Left renal pelvis (tissue), 4 donors: ENCODE results near the gene GPR158. TPM values are rescaled to one million over a fixed set of nuclear protein-coding genes. Genes with fewer than 3 reads are reported as not detected.

Source experiments
- DNase-seq, 4 donors: peaks; one replicate each; pipeline ENCODE4 v3.0.0-alpha.2; 2013; ENCODE audit warnings: low read depth in 4 of 4, low spot score in 3 of 4
- polyA plus RNA-seq, 4 donors: library from polyadenylated mRNA; unstranded; fragments of 120-200 nt; gene quantifications; one replicate each; pipeline ENCODE4 v1.2.1, GENCODE V29; 2013; ENCODE audit not compliant: insufficient read length in 4 of 4

The GPR158 gene
- polyA plus RNA-seq, 4 donors = 0.26 to 0.49 (median 0.35) TPM

DNA sequence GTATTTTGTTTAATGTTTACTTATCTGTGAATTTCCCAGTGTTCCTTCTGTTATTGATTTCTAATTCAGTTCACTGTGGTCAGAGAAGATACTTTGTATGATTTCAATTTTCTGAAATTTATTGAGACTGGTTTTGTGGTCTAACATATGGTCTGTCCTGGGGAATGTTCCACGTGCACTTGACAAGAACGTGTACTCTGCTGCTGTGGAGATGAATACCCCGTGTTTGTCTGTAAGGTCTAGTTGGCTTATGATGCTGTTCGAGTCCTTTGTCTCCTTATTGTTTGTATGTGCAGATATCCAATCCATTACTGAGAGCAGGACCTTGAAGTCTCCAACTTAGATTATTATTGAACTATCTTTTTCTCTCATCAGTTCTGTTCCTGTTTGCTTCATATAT, 387.7 kb downstream of the GPR158 start:
- no peak for DNase-seq

DNA sequence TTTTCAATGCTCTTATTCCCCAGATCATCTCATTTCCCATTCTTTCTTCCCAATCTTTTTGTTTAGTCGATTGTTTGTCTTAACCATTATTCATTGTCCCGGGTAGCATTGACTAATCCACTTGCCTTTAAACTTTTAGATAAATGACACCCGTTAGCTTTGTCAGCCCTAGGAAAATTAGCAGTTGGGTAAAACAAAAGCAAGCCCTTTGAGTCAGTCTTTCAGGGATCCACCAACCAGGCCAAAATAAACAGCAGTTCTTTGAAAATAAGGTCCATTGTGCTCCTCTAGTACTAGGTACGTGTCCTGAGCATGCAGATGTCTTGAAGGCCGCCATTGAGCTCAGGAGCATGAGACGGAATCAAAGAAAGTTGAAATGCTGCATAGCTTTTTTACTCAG, 389.6 kb downstream of the GPR158 start:
- no peak for DNase-seq

DNA sequence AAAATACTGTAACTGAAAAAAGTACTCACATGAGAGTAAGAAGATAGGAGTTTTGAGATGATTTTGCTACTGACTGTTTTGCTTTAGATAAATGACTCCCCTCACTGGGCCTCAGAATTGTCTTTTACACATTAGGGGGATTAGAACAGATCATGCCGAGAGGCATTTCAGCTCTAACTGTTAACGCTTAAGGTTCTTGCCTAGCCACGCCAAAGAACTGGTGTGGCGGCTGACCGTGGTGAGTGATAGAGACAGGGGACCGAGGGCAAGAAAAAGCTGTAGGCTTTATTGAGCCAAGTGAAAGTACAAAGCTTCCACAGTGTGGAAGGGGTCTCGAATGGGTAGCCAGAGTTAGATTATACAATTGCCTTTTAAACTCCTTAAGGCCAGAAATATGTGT, 390.8 kb downstream of the GPR158 start:
- DNase-seq = no peak

DNA sequence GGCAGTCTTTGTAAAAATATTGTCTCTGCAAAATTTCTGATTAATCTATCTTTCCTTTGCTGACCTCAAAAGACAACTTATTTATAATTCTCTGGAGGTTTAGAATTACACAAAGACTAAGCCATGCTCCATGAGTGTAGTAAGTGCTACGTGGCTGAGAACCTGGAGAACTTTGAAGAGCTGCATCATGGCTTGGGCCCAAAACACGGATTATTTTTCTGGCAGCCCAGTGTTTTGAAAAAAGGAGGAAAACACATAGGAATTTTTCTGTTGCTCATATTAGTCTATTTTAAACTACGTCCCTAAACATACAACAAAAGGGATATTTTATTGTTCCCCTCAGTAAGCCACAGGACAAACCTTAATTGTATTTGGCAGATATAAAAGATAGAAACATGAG, 398.5 kb downstream of the GPR158 start:
- no peak for DNase-seq

DNA sequence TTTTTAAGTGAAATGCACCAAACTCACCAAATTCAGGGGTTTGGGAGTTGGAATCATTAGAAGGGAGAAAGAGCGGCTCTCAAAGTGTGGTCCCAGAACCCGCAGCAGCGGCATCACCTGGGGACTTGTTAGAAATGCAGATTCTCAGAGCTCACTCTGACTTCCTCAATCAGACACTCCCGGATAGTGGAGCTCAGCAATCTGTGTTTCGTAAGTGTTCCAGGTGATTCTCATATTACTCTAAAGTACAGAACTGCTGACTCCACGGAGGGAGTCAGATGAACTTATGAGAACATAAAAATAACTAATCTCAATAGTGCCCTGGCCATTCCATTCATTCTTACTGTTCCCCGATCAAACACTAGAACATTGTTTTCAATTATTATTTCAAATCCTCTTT, 400.5 kb downstream of the GPR158 start:
- DNase-seq = no peak

DNA sequence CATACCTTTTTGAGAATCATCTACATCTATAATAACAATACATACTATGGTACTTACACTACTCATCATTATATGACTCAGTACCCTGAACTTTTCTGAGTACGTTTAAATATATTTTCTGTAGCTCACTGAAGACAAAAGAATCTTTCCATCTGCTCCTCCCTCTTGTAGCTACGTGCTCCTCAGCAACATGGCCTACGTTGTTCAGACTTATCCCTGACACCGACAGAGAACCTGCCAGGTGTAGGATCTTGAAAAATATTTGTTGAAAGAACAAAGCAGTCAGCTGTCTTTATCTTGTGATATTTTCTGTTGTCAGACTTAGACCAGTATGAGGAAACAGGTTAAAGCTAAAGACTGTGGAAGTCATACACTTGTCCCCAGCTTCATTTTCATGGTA, 403.3 kb downstream of the GPR158 start:
- DNase-seq = no peak

DNA sequence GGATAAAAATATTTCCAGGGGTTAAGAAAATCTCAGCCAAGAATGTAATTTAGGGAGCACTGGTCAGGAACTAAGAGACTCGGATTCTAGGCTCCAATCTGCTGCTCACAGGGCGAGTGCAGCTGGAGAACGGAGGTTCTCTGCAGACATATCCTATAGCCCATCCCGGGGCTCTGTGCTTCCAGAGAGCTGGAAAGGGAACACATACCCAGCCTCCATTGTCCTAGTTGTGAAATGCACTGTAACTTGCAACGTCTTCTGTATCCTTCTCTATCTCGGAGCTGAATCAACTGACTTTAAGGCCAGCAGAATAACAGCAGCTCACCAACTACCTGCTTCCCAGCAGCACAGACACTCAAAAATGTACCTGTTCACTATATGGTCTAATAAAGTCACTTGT, 408.2 kb downstream of the GPR158 start:
- DNase-seq = no peak

DNA sequence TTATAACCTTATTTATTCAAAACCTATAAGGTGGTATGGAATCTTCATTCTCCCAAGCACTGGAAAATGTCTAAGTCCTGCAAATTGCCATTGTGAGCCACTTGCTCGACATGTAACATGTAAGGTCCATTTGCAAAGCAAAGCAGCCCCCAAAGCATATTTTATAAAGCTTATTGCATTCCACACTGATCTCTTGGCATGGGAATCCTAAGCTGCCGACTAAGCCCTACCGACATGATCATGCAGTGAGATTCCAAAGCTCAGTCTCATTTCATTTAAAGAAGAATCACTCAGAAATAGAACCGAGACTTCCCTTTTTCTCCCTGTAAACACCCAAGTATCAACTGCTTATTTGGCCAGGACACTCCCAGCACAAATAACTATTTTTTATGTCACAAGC, 425.9 kb downstream of the GPR158 start:
- DNase-seq = no peak

DNA sequence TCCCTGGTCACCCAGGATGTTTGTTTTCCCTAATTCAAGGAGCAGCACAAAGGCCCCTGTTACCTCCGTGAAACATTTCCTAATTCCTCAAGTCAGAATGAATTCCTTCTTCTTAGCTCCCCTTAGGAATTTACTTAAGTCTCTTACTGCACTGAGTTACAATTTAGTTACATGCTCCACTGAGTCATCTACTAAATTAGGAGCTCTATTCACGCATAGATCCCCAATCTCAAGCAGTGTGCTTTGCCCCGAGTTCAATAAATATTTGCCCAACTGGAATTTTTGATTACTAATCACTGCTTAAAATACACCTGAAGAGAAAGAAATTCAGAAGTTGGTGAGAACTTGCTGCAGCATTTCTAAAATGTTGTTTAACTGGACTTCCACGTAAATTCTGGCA, 429.8 kb downstream of the GPR158 start:
- DNase-seq = no peak

DNA sequence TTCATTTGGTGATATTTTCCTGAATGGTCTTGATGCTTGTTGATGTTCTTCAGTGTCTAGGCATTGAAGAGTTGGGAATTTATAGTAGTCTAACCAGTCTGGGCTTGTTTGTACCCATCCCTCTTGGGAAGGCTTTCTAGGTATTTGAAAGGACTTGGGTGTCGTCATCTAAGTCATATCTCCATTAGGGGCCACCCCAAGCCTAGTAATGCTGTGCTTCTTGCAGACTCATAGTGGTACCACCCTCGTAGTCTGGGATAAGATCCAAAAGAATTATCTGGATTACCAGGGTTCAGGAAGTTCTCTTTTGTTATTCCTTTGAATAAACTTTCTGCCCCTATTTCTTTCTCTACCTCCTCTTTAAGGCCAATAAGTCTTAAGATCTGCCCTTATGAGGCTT, 439.9 kb downstream of the GPR158 start:
- no peak for DNase-seq

DNA sequence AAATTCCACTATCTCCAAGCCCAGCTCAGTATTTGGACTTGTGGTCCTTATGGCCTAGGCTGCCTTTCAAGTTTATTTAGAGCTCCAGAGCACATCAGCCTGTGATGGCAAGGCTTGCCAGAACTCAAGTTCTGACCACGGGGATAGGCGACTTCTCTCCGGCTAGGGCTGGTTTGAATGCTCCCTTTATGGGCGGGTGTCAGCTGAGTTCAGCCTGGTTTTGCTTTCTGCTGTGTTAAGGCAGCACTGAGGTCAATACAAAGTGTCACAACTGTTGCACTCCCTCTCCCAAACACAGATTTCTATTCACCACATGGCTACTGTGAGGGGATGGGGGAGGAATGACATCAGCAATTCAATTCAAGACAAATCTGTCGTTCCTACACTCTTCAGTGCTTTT, 441.1 kb downstream of the GPR158 start:
- DNase-seq = no peak

DNA sequence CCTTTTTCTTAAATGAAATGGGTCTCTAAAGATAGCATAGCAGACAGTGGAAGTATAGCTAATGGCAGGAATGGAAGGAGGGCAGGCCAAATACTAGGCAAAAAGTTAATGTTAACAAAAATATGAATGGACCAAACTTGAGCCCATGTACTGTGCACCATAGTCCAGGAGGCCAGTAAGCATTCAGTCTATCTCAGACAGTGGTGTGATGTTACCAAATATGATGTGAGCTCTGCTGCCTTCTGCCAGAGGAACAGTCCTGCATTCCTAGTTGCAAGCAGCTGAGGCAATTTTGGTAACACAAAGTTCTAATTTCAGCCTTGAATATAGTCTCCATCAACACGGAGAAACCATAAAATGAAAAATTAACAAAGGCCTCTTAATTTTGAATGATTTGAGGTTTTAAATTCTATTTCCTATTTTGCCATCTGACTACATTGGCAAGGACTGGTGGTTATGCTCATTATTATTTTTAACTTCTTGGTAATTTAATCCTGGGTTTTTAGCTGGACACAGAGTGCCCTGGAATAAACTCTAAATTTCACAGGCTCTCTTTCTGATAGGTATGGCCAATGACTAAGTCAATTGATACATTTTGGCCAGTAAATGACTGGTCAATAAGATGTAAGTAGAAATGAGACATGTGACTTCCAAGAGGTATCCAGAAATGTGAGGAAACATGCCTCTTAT, 442.2 kb downstream of the GPR158 start:
- DNase-seq = no peak

DNA sequence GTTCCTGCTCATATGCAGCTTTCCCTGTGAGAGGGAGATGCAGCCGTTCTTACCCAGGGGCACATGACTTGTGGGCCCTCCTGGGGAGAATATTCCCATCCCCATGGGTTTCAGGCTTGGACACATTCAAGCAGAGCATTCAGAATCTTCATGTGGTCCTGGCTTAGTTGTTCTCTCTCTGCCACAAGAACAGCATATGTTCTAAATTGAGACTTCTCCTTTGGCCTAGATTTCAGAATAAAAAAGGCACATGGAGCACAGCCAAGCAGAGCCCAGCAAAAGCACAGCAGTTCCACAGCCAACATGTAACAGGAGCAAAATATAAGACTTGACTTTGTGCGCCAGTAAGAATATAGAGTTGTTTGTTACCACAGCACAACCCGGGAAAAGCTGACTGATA, 452.8 kb downstream of the GPR158 start:
- no peak for DNase-seq

DNA sequence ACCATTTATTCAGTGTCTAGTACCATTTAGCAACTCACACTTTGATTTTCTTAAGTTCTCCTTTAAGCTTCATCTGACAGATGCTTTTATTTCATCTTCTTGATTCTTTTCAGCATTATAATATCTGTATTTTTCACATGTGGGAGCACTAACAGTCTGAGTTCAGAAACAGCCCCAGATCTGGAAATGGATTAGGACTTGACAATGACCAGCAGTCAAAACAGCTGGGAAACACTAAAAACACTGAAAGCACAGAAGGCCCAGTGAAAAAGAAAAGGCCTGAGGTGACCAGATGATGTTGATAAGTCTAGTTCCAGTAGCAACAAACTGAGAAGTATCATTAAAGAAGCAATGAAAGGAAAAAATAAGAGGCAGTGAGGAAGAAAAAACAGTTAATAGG, 454.5 kb downstream of the GPR158 start:
- no peak for DNase-seq

DNA sequence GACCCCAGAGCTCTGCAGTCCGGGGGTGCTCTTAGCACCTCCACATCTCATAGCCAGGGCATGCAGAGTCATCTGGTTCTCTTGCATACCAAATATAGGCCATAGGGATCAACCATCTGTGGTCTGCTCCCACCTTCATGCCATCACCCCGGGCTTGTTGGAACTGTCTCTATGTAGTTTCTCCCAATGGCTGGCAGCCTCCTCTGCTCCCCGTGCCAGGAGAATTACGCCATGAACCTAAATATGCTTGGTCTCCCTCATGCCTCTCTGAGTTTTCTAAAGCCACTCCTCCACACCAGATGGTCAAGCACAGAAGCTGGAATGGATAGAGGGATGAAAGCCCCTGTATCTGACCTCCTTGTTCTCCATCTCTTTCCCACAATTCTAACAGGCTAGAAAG, 456.7 kb downstream of the GPR158 start:
- DNase-seq = no peak

DNA sequence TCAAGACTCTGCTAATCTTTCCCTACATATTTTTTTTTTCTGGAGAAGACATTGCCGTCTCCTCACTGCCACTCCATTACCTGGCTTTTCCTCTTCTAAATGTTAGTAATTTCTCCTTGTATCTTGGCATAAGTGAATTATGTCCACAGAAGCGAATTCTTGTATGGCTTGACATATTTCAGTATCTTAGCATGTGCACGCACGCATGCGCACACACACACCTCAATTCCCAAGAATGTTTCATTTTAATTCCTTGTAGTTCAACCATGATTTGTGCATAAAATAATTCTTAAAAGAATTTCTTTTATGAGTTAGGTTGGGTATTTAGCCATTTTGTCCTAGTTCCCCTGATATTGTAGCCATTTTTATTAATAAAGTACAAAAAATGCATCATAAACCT, 458.0 kb downstream of the GPR158 start:
- no peak for DNase-seq

DNA sequence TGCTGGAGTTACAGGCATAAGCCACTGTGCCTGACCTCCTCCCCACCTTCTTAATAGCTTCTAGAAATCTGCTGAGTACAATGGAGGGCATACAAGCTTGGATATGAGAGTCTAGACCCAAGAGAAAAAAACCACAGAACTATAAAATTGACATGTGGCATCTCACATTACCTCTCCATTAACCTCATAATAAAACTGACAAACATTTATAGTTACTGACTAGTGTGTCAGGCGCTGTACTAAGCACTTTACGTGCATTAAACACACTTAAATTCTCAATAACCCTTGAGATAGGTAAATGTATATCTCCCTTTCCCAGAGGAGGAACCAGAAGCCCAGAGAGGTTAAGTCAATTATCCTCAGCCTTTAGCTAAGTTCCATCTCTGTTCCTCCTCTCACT, 458.7 kb downstream of the GPR158 start:
- no peak for DNase-seq

DNA sequence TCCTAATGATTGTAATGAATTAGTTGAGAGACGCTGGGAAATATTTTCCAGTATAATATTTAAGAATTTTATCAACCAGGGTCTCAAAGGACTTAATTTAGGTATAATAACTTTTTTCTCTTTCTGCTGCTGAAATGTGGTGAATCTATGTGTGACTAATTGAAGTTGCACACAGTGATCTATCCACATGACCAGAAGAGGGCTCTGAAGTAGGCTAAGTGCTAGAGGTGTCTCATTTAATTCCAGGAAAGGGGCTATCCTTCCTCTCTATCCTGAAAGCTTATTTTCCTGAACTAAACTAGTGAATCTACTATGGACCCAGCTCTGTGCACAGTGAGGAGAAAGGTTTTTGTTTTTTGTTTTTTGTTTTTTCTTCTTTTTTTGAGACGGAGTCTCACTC, 464.8 kb downstream of the GPR158 start:
- no peak for DNase-seq

DNA sequence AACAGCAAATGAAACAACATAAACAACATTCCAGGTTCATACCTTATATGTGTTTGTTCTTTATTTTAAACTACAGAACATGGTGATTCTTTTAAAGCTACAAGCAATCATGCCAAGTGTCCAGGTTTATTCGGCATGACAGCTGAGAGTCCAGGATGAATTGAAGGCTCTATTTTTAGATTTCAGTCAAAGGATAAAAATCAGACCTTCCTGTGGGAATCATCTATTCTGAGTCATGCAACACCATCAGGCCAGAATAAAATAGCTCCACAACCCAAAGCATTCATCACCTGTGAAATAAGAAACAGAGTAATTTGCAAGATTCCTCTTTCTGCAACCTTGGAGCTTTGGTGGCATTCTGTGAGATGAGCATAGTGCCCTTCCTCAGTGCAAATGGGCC, 466.8 kb downstream of the GPR158 start:
- DNase-seq = no peak

DNA sequence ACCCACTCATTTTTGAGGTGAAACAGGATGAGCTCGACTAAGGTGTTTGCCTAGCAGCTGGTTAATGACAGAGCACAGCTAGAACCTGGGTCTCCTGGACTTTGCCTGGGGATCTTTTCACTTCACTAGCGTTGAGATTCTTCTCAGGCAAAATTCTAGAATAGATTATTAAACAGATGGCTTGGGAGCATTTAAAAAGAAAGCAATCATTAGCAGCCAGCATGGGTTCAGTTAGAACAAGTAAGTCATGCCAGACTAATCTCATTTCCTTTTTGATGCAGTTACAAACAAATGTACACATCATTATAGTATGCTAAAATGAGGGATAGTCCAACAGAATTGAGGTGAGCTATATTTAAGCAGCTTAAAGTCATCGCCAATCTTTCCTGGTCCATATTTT, 467.9 kb downstream of the GPR158 start:
- no peak for DNase-seq

DNA sequence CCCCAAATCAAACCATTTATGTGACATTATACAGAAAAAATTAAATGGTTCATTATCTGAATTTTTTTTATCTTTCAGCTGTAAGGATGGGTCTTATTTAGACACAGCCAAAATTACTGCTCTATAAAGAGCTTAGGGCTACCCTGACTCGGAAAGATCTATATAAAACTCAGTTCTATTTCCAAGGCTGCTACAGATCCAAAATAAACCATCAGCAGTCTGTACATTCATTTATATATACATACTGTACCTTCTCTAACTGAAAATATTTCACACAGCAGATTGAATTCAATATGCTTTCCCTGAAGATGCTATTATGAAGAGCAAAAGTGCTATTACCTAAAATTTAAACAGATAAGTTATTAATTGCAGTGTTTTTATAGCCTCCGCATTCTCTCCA, 471.6 kb downstream of the GPR158 start:
- no peak for DNase-seq

DNA sequence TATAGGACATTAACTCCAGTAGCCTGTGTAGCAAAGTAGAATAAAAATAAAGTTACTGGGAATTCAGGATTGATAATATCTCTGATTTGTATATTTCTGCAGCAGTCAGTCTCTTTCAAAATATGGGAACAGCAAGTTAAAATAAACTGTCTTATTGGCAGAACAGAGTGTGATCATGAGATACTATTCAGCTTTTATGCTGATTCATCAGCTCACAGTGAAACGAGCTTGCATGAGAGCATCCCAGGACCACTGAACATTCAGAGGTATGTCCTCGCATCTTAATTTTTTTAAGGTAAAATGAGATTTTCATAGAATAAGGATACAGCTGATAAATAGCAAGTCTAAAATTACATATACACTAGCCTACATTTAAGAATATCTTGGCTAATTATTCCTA, 476.7 kb downstream of the GPR158 start:
- DNase-seq = no peak
